Activated naive CD4-positive, alpha-beta T cell treated with Interleukin-2 at 50 U/mL for 16 hours (primary cell): ENCODE data around the gene TYMP.

Experiments used
- DNase-seq: peaks from one replicate; pipeline ENCODE4 v3.0.0-alpha.2; 2020

The TYMP gene

DNA sequence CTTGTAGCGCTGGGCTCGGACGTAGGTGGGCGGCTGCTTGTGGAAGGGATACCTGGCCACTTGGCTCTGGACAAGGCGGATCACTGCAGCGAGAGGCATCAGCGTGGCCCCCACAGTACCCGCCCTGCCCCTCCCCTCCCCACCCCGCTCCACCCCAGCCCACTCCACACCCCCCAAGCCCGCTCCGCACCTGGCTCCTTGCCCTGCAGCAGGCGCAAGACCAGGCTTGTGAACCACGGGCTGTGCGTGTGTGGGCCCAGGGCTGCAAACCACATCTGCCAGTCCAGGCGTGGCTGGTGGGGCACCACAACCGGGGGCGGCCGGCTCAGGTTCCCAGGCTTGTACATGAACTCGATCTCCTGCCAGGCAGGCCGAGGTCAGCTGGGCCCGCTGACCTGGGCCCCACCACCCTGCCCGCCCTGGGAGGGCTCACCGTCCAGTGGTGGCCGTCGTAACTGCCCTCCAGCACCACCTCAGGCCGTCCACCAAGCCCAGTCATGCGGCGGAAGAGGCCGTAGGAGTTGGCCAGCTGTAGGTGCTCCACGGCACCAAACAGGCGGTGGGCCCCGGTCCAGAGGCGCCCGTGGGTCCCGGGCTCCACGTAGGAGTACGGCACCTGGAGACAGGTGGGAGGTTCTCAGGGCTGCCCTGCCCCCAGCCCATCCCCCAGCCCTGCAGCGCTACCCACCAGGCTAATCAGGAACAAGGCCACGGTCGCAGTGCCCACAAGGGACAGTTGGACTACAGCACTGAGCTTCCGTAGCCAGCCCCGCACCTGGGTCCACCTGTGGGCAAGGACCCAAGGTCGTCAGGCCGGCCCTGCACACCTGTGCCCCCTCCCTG lies 25.2 kb downstream of the TYMP start:
- no peak for DNase-seq

DNA sequence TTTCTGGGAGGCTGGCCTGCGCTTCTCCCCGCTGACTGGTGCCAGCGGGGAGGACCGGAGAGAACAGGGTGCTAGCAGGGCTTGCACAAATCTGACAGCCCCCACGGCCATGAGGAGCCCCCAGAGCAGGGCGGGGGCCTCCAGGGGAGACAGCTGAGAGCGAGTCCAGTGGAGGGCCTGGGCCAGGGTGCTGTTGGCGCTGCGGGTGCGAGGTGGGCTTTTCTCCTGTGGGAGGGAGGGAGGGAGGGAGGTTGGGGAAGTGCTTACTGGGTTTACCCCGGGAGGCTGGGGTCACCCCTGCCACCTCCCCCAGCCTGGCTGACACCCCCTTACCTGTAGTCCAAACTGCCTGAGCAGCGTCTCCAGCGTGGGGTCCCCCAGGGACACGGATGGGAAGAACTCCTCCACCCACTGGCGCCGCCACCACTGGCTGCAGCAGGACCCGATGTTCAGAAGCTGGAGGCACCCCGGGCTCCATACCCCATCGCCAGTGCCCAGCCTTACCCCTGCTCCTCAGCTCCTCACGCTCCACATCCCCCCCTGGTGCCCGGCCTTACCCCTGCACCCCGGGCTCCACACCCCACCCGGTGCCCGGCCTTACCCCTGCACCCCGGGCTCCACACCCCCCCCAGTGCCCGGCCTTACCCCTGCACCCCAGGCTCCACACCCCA lies 26.2 kb downstream of the TYMP start:
- no peak for DNase-seq

DNA sequence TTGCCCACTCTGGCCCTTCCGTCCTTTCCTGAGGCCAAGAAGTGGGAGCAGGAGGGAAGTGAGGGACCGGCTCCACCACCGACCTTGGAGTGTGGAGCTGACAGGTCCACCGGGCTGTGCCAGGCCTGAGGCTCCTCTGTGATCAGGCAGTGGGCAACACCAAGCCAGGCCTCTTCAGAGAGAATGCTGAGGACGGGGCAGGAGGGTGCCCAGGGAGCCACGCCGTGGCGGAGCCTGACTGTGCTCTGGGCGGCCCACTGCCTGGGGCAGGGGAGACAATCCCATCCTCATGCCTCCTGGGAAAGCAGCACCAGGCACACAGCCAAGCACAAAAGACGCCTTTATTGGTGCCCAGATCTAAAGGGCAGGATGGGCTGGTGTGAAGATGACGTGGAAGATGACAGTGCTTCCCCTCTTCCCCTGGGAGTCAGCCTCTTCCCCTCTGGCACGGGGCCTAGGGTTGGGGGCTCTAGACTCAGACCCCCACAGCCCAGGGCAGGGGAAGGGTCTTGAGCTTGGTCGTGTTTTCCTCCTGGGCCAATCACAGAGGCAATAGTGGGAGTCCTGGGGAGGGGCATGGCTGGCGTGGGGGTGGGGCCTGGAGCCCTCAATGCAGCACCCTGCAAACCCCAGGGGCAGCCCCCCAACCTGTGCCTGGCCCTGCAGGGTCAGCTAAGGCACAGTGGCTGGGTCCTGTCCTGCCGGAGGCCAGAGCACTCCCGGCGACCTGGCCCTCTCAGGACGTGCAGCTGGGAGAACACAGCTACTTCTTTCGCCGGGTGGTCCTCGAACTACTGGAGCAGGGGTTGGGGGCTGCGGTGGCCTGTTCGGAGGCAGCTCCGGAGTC lies 27.0 kb downstream of the TYMP start:
- no peak for DNase-seq

DNA sequence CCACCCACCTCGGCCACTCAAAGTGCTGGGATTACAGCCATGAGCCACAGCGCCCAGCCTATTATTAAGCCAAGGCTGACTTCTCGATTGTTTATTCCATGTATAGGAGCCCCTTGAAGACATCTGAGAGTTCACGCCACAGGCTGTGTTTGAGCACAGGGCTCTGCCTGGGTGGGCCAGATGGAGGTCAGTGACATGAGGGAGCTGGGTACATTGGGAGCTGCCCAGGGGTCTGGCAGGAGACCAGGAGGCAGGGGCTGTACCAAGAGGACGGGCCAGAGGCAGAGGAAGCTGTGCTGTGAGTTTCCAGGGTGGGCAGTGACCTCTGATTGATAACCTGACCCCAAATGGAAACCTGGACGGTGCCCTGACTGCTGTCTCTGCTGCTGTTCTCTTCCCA lies 27.7 kb downstream of the TYMP start:
- no peak for DNase-seq

DNA sequence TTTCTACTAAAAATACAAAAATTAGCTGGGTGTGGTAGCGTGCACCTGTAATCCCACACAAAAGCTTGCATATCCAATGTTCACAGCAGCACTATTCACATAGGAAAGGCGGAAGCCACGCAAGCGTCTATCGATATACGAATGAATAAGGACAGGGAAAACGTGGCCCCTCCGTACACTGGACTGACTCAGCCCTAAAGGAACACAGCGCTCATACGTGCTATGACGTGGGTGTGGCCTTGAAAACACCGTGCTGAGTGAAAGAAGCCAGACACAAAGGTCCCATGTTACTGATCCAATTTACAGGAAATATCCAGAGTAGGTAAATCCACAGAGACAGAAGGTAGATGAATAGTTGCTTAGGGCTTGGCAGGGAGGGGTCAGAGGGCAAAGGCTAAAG lies 29.4 kb downstream of the TYMP start:
- DNase-seq, result no peak

DNA sequence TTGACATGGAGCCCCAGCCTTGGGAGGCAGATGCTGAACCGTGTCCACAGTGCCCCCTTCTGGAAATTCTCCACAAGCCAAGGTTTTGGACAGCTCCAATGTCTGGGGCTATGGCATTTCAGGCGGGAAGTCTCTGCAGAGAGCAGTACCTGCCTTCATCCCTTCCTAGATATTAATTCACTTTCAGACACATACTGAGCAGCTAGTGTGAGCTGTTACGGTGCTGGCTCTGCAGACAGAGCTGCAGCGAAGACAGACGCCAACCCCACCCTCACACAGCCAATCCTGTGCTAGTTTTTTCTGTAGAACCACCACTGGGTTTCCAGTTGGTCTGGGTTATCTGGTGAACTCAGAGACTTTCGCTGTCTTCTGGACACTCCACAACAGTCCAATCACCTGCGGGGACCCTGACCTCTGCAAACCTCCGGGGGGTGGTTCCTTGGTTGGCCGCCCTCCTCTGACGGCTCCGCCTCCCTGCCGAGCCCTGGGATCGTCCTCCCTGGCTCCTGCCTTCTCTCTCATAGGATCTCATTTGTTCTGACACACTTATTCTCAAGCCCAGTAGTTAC lies 31.4 kb downstream of the TYMP start:
- peak; percentile 68 for DNase-seq

DNA sequence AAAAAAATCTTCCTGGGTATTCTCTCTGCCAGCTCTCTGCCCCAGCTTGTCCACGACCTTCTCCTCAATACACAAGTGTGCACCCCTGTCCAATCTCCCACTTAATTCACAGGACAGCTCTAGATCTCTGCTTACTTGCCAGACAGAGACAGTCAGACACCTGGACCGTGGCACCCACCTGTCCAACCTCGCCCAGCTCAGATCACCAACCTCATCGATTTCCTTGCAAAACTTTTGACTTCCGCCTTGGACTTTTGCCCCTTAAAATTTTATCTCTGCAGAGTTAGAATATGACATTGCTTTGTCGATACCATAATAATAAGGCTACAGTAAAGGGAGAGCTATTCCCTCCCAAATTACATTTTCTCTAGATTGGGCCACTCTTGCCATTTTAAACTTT lies 32.7 kb downstream of the TYMP start:
- no peak for DNase-seq

DNA sequence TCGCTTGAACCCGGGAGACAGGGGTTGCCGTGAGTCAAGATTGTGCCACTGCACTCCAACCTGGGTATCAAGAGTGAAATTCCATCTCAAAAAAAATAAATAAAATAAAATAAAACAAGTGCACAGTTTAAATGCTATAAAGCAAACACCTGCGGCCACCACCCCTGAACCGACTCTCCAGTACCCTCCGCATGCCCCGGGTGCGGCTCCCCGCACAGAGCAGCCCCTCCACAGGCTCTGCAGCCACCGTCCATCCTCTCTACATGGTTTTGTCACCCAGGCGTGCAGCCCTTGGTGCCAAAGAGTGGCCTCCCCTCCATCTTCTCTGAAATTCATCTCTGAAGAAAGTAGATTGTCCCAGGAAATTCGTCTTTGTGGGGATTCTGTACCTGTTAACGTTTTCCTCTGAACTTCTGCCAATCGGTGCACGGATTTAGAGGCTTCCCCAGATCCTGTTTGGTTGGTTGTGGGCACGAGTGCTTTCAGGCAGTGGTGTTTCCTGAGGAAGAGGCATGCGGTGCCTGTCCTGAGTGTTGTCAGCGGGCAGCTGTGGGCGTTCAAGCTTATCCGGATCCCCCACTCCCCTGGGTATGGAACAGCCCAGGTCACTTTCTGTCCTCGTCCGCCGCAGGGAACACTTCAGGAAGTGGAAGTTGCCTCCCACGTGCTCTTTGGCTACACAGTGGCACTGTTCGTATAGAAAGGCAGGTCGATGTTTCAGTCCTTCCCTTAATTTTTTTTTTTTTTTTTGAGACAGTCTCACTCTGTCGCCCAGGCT lies 39.1 kb downstream of the TYMP start:
- no peak for DNase-seq

DNA sequence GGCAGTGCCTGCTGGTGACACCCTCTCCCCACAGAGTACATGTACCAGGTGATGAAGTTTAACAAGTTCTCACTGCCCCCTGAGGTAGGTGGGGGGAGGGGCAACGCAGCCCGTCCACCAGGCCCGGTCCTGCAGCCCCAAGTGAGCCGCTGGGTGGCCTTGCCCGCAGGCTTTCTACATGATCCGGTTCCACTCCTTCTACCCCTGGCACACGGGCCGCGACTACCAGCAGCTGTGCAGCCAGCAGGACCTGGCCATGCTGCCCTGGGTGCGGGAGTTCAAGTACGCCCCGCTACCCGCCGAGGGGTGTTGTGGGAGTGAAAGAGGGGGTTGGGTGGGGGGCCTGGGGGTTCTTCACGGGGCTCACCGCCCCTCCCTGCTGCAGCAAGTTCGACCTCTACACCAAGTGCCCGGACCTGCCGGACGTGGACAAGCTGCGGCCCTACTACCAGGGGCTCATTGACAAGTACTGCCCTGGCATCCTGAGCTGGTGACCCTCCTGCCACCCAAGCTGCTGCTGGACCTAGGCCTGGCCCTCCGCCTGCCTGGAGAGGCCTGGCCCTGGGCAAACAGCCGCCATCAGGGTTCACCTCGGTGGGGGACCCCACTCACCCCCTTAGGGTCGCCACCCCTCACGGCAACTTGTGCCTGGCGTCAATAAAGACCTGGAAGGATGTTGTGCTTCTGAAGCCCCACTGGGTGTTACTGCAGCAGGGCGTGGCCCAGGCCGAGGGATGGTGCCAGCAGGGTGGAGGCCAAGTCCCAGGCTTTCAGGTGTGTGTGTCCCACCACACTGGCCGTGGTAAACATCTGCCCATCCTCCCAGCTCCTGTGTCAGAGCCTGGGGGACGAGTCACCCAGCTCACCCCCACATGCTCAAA lies 40.2 kb downstream of the TYMP start:
- no peak for DNase-seq

DNA sequence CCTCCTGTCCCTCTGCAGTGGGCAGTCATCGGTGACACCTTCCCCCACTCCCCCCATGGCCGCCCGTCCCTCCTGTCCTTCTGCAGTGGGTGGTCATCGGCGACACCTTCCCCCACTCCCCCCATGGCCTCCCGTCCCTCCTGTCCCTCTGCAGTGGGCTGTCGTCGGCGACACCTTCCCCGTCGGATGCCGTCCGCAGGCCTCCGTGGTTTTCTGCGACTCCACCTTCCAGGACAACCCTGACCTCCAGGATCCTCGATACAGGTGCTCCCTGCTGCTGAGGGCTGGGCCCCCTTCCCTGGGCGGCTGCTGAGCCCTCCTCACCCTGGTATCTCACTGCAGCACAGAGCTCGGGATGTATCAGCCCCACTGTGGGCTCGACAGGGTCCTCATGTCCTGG lies 40.9 kb downstream of the TYMP start:
- DNase-seq, result no peak

DNA sequence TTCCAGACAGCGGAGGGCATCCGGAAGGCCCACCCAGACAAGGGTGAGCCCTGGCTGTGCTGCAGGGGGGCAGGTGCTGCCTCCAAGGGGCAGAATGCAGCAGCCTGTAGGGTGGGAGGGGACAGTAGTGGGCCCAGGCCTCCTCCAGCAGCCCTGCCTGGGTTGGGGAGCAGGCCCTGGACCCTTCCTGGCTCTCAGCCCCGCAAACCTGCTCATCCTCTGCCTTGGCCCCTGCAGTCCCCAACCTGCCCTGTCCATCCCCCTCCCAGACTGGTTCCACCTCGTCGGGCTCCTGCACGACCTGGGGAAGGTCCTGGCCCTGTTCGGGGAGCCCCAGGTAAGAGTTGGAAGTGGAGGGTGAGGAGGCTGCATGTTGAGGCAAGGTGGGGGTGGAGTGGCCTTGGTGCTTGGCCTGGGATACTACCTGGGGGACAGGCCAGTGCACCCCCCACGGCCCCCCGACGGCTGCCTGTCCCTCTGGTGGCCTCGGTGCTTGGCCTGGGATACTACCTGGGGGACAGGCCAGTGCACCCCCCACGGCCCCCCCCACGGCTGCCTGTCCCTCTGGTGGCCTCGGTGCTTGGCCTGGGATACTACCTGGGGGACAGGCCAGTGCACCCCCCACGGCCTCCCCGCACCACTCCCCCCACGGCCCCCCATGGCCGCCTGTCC lies 41.7 kb downstream of the TYMP start:
- DNase-seq, result no peak

DNA sequence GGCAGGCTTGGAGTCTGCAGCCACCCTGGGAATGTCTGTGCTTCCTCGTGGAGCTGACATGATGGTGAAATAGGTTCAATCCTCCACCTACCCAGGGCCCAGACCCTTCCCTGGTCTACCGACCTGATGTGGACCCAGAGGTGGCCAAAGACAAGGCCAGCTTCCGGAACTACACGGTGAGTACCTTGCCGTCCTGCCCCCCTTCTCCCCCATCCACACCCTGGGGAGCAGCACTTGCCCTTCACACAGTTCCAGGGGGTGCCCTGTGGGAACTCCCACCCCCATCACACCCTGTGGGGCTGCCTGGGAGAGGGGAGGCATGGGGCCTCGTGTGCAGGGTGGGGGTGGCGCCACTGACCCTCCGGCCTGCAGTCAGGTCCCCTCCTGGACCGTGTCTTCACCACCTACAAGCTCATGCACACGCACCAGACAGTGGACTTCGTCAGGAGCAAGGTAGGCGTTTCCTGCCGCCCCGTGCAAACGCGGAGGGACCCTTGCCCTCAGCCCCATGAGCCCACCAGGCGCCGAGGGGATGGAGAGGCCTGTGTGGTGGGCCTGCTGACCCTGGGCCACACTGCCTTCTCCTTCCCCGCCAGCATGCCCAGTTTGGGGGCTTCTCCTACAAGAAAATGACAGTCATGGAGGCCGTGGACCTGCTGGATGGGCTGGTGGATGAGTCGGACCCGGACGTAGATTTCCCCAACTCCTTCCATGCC lies 42.4 kb downstream of the TYMP start:
- DNase-seq, result no peak

DNA sequence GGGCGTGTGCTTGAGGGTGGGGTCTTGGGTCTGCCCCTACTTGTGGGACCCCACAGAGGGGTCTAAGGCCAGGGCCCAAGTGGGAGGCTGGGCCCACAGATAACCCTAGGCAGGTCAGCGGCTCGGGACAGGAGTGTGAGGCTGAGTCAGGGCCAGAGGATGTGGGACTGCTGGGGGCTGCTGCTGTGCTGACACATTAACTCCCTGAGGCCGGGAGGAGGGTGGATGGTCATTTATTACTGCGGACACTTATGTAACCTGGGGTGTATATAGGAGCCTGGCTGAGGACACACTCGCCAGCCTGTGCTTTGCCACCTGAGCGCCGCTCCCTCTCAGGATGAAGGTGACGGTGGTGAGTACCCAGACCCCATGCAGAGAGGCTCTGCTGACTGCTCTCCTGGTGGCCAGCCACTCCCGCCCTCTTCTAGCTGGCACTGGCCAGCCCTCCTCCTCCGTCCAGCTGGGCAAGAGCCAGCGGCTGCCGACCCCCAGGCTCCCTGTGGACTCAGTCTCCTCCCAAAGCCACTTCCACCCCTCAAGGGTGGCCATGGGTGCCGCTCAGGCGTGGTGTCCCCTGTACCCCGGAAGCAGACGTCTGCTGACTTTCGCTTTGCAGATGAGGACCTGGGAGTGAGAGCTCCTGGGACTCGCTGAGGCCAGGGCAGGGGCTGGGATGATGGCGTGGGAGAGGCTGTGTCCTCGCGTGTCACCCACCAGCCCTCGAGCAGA lies 43.1 kb downstream of the TYMP start, which contains the start of gene MIOX:
TSS of gene MIOX (plus strand) at position 299 of the 729 bp plus-strand sequence. CDS start at position 338, 39 bp downstream.
- DNase-seq, result no peak

DNA sequence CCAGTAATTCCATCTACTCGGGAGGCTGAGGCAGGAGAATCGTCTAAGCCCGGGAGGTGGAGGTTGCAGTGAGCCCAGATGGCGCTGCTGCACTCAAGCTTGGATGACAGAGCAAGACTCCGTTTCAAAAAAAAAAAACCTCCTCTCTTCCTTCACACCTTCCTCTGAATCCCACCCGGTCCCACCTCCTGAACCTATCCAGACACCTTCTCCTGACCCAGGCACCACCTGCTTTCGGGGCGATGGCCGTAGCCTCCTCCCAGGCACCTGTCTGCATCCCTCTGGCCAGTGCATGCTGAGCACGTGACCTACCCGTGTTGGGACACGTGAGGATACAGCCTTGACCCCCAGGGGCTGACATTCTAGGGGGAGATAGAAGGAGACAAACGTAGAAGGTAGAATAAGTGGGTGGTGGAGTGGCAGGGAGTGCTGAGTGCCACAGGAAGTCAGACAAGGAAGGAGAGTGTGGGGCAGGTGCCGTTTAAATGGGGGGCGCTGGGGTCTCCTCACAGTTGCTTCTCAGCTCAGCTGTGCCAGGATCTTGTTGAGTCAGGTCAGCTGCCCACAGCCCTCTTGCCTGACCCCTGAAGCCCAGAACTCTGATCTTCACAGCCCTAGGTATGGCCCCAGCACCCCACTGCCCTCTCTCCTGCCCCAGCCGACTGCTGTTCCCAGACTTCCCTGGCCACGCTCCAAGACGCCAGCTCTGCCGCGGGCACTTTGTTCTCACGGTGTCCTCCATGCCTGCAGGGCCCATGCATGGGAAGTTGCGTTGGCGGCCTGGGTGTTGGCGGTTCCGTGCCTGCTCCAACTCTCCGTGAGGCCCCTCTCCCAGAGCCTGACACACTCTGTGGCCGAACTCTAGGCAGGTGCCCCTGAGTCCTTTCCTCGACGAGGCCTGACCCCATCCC lies 44.3 kb downstream of the TYMP start:
- no peak for DNase-seq

DNA sequence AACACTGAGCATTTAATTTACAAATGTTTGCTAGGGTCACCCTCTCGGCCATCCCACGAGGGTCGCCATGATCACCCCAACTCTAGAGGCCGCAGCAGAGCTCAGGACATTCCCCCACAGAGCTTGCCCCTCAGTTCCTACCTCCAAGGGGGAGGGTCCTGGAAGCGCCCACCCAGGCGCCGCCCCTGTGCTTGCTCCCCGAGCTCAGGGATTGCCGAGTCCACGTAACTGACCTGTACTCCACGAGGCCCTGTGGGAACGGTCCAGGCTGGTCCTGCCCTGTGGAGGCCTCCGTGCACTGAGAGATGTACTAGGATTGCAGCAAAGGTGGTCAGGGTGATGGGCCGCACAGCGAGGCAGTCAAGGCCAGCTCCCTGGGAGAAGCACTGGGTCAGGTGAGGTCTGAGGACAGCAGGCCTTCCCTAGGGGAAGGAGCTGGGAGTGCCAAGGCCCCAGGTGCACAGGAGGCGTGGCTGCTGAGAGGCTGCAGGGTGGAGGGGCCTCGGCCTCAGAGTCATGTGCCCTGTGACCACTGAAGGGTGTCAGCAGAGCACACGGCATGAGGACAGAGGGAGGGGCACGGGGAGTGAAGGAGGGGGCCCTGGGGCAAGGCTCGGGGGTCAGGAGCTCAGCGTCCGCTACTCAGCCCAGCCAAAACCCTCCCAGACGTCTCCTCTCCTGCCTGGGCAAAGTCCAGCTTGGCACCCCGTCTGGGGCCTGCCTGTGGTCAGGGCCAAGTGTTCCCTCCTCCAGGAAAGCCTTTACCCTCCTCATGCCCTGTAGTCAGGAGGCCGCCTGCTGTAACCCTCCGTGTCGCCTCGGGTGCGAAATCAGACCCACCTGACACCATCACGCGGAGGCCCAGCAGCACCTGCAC lies 45.6 kb downstream of the TYMP start:
- no peak for DNase-seq

DNA sequence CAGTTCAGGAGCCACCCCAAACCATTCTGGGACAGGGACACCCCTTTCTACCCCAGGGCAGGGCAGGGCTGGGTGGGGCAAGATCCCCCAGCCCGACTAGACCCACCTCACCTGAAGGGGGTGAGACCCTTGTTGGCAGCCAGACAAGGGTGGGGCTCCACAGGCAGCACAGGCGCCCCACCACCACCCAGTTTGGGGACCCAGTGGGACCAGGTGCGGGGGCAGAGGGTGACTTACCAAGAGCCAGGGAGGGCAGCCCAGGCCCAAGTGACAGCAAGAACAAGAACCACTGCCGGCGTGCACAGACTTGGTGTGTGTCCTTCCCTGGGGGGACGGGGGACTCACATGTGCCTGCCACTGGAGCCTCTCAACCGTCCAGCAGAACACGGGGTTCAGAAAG lies 46.3 kb downstream of the TYMP start:
- no peak for DNase-seq

DNA sequence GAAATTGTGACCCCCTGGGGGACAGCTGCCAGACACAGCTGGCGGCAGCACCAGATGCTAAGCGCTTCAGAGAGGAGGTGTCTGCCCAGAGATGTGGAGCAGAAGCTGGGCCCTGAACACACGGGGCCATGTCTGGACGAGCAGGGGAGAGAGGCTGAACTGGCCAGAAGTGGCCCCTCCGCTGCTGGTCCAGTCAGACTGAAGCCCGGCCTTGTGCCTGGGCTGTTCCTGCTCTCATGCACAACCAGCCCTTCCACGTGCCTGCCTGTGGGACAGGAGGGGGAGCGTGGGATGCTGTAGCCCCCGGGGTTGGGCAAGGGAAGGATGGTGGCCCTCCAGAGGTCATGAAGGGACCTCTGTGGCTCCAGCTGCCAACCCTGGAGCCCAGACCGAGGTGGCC lies 46.7 kb downstream of the TYMP start:
- DNase-seq, result no peak
